PC-9 (cell line): ENCODE measurements around the gene COG4. TPM values are rescaled to one million over a fixed set of nuclear protein-coding genes. Genes with fewer than 3 reads are reported as not detected.
"Not testable (repeated sequence)": the region's sequence is repeated elsewhere in the genome, so short reads cannot be mapped to it uniquely, and the experiment has no call there.

Experiments used
- BruUV-seq: library from RNA; stranded (reverse); fragments of 400-500 nt; replicated peaks from 2 replicates; lab custom pipeline; 2021; lab: Mats Ljungman, UMichigan
- CTCF ChIA-PET: fragments of 300-600 bp; sonication (Branson Sonifier 250); formaldehyde crosslinking; loops from one replicate; lab custom pipeline; 2022; ENCODE audit warnings: antibody characterized with exemption; lab: Charles Lee
- POLR2A ChIA-PET: fragments of 300-600 bp; sonication (Branson Sonifier 250); formaldehyde crosslinking; loops from one replicate; lab custom pipeline; 2022; ENCODE audit warnings: antibody characterized with exemption; ENCODE audit not compliant: unreplicated experiment; lab: Charles Lee
- DNase-seq, 2 experiments: peaks; one replicate each; pipeline versions ENCODE4 v3.0.0 to v3.0.0-alpha.2; 2015 to 2022; ENCODE audit warnings: mixed read lengths in 1 of 2
- H2AFZ ChIP-seq: fragments of 200-600 bp; sonication (generic); 2 replicates; pipeline ENCODE4 v1.8.1; 2017; ENCODE audit warnings: antibody characterized with exemption
- H3F3A ChIP-seq: fragments of 200-600 bp; sonication (generic); 2 replicates; pipeline ENCODE4 v1.8.1; 2017; ENCODE audit warnings: antibody characterized with exemption, mild to moderate bottlenecking, low read depth; ENCODE audit not compliant: insufficient read depth
- H3K27ac ChIP-seq: fragments of 200-600 bp; sonication (generic); 2 replicates; pipeline ENCODE4 v1.6.1; 2016; ENCODE audit warnings: mixed run types
- H3K27me3 ChIP-seq: fragments of 200-600 bp; sonication (generic); 2 replicates; pipeline ENCODE4 v1.6.1; 2016; ENCODE audit warnings: low read depth, mixed run types; ENCODE audit not compliant: insufficient read depth
- H3K36me3 ChIP-seq: fragments of 200-600 bp; sonication (generic); 2 replicates; pipeline ENCODE4 v1.6.1; 2016; ENCODE audit warnings: low read depth, mixed run types
- H3K4me1 ChIP-seq: fragments of 200-600 bp; sonication (generic); replicated peaks from 2 replicates; pipeline ENCODE4 v1.6.1; 2016; ENCODE audit warnings: mixed run types; ENCODE audit not compliant: insufficient read depth
- H3K4me2 ChIP-seq: fragments of 200-600 bp; sonication (generic); 2 replicates; pipeline ENCODE4 v1.6.1; 2017; ENCODE audit warnings: mixed run types
- H3K4me3 ChIP-seq: fragments of 200-600 bp; sonication (generic); 2 replicates; pipeline ENCODE4 v1.6.1; 2016; ENCODE audit warnings: mixed run types
- H3K79me2 ChIP-seq: fragments of 200-600 bp; sonication (generic); 2 replicates; pipeline ENCODE4 v1.6.1; 2017; ENCODE audit warnings: low read depth, mixed run types
- H3K9me2 ChIP-seq: fragments of 200-600 bp; sonication (generic); 2 replicates; pipeline ENCODE4 v1.8.1; 2017; ENCODE audit warnings: mild to moderate bottlenecking; ENCODE audit not compliant: insufficient read depth
- H3K9me3 ChIP-seq: fragments of 200-600 bp; sonication (generic); 2 replicates; pipeline ENCODE4 v1.8.1; 2016; ENCODE audit warnings: low read depth; ENCODE audit not compliant: insufficient read depth
- H4K20me1 ChIP-seq: fragments of 200-600 bp; sonication (generic); 2 replicates; pipeline ENCODE4 v1.8.1; 2017; ENCODE audit not compliant: insufficient read depth
- CTCF ChIP-seq: fragments of 200-600 bp; sonication (generic); conservative IDR thresholded peaks from 2 replicates; pipeline ENCODE4 v1.6.1; 2017; ENCODE audit warnings: mixed run types, antibody characterized with exemption, mild to moderate bottlenecking, moderate library complexity
- EZH2 ChIP-seq: fragments of 200-600 bp; sonication (generic); IDR thresholded peaks from 2 replicates; pipeline ENCODE4 v1.8.0; 2017; ENCODE audit warnings: antibody characterized with exemption, low read depth
- intact Hi-C: fragments of 100-400 bp; cut with micrococcal nuclease; formaldehyde crosslinking; loops from one replicate; pipeline ENCODE4 v1.10.0; 2022; ENCODE audit not compliant: unreplicated experiment
- total RNA-seq: library from RNA; stranded (reverse); gene quantifications from 2 replicates; pipeline ENCODE4 v1.2.3, GENCODE V29; 2021

The COG4 gene
- total RNA-seq, 1 experiment from 2014 or later: 61.1 TPM

- Histone ChIP-seq H4K20me1 (peaks cover 82% of the 10 kb centered on the region), H3K36me3 (peaks cover 80% of the 10 kb centered on the region), H3K27me3 (no peaks in the 10 kb centered on the region), H3K9me3 (no peaks in the 10 kb centered on the region), H3K79me2 (peaks cover 98% of the 10 kb centered on the region), H3K4me3 (no peak overlapping the region), H3K4me2 (peak overlapping the region; percentile 43), H3K27ac (peak overlapping the region; percentile 64), H3K4me1 (peaks cover 35% of the 10 kb centered on the region), H2AFZ (no peak overlapping the region), H3K9me2 (no peaks in the 10 kb centered on the region), H3F3A (peaks cover 50% of the 10 kb centered on the region)
- no TSS peak for BruUV-seq
- TF ChIP-seq CTCF (peak; percentile 76), EZH2 (no peak)
- DNase-seq: peak in 1 of 2 experiments; percentile 63
- ChIA-PET CTCF (no interaction called here), POLR2A (no interaction called here)
- intact Hi-C loops: no loop called here
Measured at GRCh38 chr16:70529051-70529777, 5.9 kb upstream of the COG4 start.

GRCh38 chr16:70527315-70527996, 4.1 kb upstream of the COG4 start:
- Histone ChIP-seq H3K27ac (no peak overlapping the region), H3K4me1 (peaks cover 39% of the 10 kb centered on the region), H3K9me2 (no peaks in the 10 kb centered on the region), H2AFZ (no peak overlapping the region), H3K4me3 (no peak overlapping the region; the same call in 1 of the 2 replicates), H3K9me3 (no peaks in the 10 kb centered on the region), H3F3A (peaks cover 42% of the 10 kb centered on the region), H3K36me3 (peaks cover 64% of the 10 kb centered on the region), H3K4me2 (peak overlapping the region; percentile 100), H4K20me1 (peaks cover 69% of the 10 kb centered on the region), H3K79me2 (peaks cover 95% of the 10 kb centered on the region), H3K27me3 (no peaks in the 10 kb centered on the region)
- DNase-seq: no peak
- CTCF ChIA-PET: no interaction called here
- intact Hi-C loops: no loop called here
- no peak for TF ChIP-seq CTCF
- TF ChIP-seq EZH2: no peak
- POLR2A ChIA-PET: interaction anchor here (0.6 kb wide), 1 partner anchor 229 kb away, joined by 3 read pairs; no protein-coding TSS in a partner anchor
- no TSS peak for BruUV-seq

GRCh38 chr16:70526403-70526802, 3.0 kb upstream of the COG4 start:
- intact Hi-C loops: no loop called here
- H4K20me1 ChIP-seq: peaks cover 58% of the 10 kb centered on the region
- no peak for DNase-seq
- no TSS peak for BruUV-seq
- no peak overlapping the region for H3K27ac ChIP-seq
- POLR2A ChIA-PET: no interaction called here
- H3K9me2 ChIP-seq: no peaks in the 10 kb centered on the region
- H3K27me3 ChIP-seq: no peaks in the 10 kb centered on the region
- peak overlapping the region; percentile 100 for H3K4me2 ChIP-seq
- no peaks in the 10 kb centered on the region for H3K9me3 ChIP-seq
- peaks cover 96% of the 10 kb centered on the region for H3K79me2 ChIP-seq
- CTCF ChIA-PET: no interaction called here
- H3K36me3 ChIP-seq: peaks cover 57% of the 10 kb centered on the region
- H3F3A ChIP-seq: peaks cover 37% of the 10 kb centered on the region
- H2AFZ ChIP-seq: no peak overlapping the region
- TF ChIP-seq CTCF (no peak), EZH2 (no peak)
- peak overlapping the region; percentile 99 for H3K4me3 ChIP-seq
- peaks cover 45% of the 10 kb centered on the region for H3K4me1 ChIP-seq

GRCh38 chr16:70524399-70524825, 1.1 kb upstream of the COG4 start:
- peak overlapping the region; percentile 88 for H3K27ac ChIP-seq
- BruUV-seq: TSS peak; percentile 79

More at GRCh38 chr16:70524399-70524825, 1.1 kb upstream of the COG4 start:
- peaks cover 29% of the 10 kb centered on the region for H3F3A ChIP-seq
- H3K4me3 ChIP-seq: peak overlapping the region; percentile 99
- H3K4me2 ChIP-seq: peak overlapping the region; percentile 100
- H3K9me3 ChIP-seq, H3K9me2 ChIP-seq, H3K27me3 ChIP-seq, intact Hi-C loops: not testable (repeated sequence)
- H2AFZ ChIP-seq: peak overlapping the region; percentile 96; the same call in 1 of the 2 replicates
- CTCF ChIA-PET: interaction anchor here (0.7 kb wide), 1 partner anchor 36 kb away, joined by 7 read pairs; no protein-coding TSS in a partner anchor
- POLR2A ChIA-PET: interaction anchor here (0.6 kb wide), 2 partner anchors 145 to 177 kb away, joined by 5 to 14 read pairs; no protein-coding TSS in a partner anchor
- H4K20me1 ChIP-seq: peaks cover 44% of the 10 kb centered on the region
- peaks cover 79% of the 10 kb centered on the region for H3K79me2 ChIP-seq
- peak in 1 of 2 experiments; percentile 20 for DNase-seq
- H3K4me1 ChIP-seq: peaks cover 45% of the 10 kb centered on the region
- peaks cover 45% of the 10 kb centered on the region for H3K36me3 ChIP-seq
